ENCODE results near the gene COL15A1. TPM values are rescaled to one million over a fixed set of nuclear protein-coding genes. Genes with fewer than 3 reads are reported as not detected.

COL15A1 gene
- total RNA-seq, 1 experiment from 2014 or later, result 0.10 TPM

GRCh38 chr9:98949565-98949964 is 5.9 kb downstream of the COL15A1 start:
- no peak overlapping the region for H3K27ac ChIP-seq (ENCODE audit: low read length)
- DNase-seq (ENCODE audit: low read depth, low spot score) (no peak), ATAC-seq (no peak)
- no TSS peak for BruUV-seq (replicated peaks)
- peaks cover 10% of the 10 kb centered on the region for H3K27me3 ChIP-seq (ENCODE audit: control insufficient read depth, insufficient read depth, low read length)
- POLR2A ChIA-PET, result no interaction called here
- H3K4me3 ChIP-seq (ENCODE audit: low read depth in 2 of 2, low read length in 2 of 2), result no peak overlapping the region
- intact Hi-C loops (cut with micrococcal nuclease; ENCODE audit: unreplicated experiment), result no loop called here
- H3K36me3 ChIP-seq (ENCODE audit: control insufficient read depth, insufficient read depth, low read length), result no peaks in the 10 kb centered on the region
- H3K9me3 ChIP-seq (ENCODE audit: control insufficient read depth, insufficient read depth, low read depth, low read length), result no peaks in the 10 kb centered on the region
- no peaks in the 10 kb centered on the region; the same call in 1 of the 2 replicates for H3K4me1 ChIP-seq (ENCODE audit: control insufficient read depth, insufficient read depth, low read length)
- CTCF ChIA-PET, result no interaction called here
- TF ChIP-seq CTCF (IDR thresholded peaks at IDR 0.05), result no peak
- no peak for TF ChIP-seq SIN3A (IDR thresholded peaks at IDR 0.05; ENCODE audit: borderline replicate concordance, insufficient read depth, low read depth, low read length)
- no peak for TF ChIP-seq POLR2AphosphoS5 (IDR thresholded peaks at IDR 0.05; ENCODE audit: low read depth, low read length)
- TF ChIP-seq TCF7L2 (IDR thresholded peaks at IDR 0.05; ENCODE audit: low read depth, low read length), result no peak
- TF ChIP-seq REST (IDR thresholded peaks at IDR 0.05; ENCODE audit: insufficient read depth in 1 of 2, low read depth in 2 of 2, low read length in 1 of 2), result no peak
- in situ Hi-C loops (cut with HindIII; ENCODE audit: low pct_unique_long_range_greater_than_20kb, low sequenced_read_pairs), result no loop called here

GRCh38 chr9:98950262-98950661 is 6.6 kb downstream of the COL15A1 start:
- DNase-seq (ENCODE audit: low read depth, low spot score) (no peak), ATAC-seq (no peak)
- no peak overlapping the region for H3K4me3 ChIP-seq (ENCODE audit: low read depth in 2 of 2, low read length in 2 of 2)
- in situ Hi-C loops (cut with HindIII; ENCODE audit: low pct_unique_long_range_greater_than_20kb, low sequenced_read_pairs) (no loop called here), intact Hi-C loops (cut with micrococcal nuclease; ENCODE audit: unreplicated experiment) (no loop called here)
- TF ChIP-seq POLR2AphosphoS5 (IDR thresholded peaks at IDR 0.05; ENCODE audit: low read depth, low read length) (no peak), REST (IDR thresholded peaks at IDR 0.05; ENCODE audit: insufficient read depth in 1 of 2, low read depth in 2 of 2, low read length in 1 of 2) (no peak), TCF7L2 (IDR thresholded peaks at IDR 0.05; ENCODE audit: low read depth, low read length) (no peak), CTCF (IDR thresholded peaks at IDR 0.05) (no peak), SIN3A (IDR thresholded peaks at IDR 0.05; ENCODE audit: borderline replicate concordance, insufficient read depth, low read depth, low read length) (no peak)
- CTCF ChIA-PET, result no interaction called here
- H3K36me3 ChIP-seq (ENCODE audit: control insufficient read depth, insufficient read depth, low read length), result no peaks in the 10 kb centered on the region
- H3K4me1 ChIP-seq (ENCODE audit: control insufficient read depth, insufficient read depth, low read length), result no peaks in the 10 kb centered on the region
- H3K27ac ChIP-seq (ENCODE audit: low read length), result no peak overlapping the region
- H3K9me3 ChIP-seq (ENCODE audit: control insufficient read depth, insufficient read depth, low read depth, low read length), result no peaks in the 10 kb centered on the region
- POLR2A ChIA-PET, result no interaction called here
- H3K27me3 ChIP-seq (ENCODE audit: control insufficient read depth, insufficient read depth, low read length), result peaks cover 3% of the 10 kb centered on the region
- BruUV-seq (replicated peaks), result no TSS peak

All from Panc1 (cell line).